Calu3 (cell line): ENCODE data around the gene LRRK1. TPM values are rescaled to one million over a fixed set of nuclear protein-coding genes. Genes with fewer than 3 reads are reported as not detected.

Experiments
- BruUV-seq: library from RNA; stranded (reverse); fragments of 400-500 nt; replicated peaks from 2 replicates; lab custom pipeline; 2021; lab: Mats Ljungman, UMichigan
- CTCF ChIA-PET: fragments of 300-600 bp; sonication (Branson Sonifier 250); formaldehyde crosslinking; loops from one replicate; lab custom pipeline; 2022; ENCODE audit warnings: antibody characterized with exemption; lab: Charles Lee
- DNase-seq: peaks from one replicate; pipeline ENCODE4 v3.0.0; 2022
- H3K27ac Mint-ChIP-seq: one replicate; pipeline ENCODE4 v1.8.0; 2022; ENCODE audit warnings: mixed read lengths; ENCODE audit not compliant: unreplicated experiment
- H3K27me3 Mint-ChIP-seq: one replicate; pipeline ENCODE4 v1.8.0; 2022; ENCODE audit warnings: mixed read lengths; ENCODE audit not compliant: unreplicated experiment
- H3K36me3 Mint-ChIP-seq: one replicate; pipeline ENCODE4 v1.8.0; 2022; ENCODE audit warnings: mild to moderate bottlenecking, moderate library complexity, mixed read lengths; ENCODE audit not compliant: insufficient read depth, unreplicated experiment
- H3K4me1 Mint-ChIP-seq: one replicate; pipeline ENCODE4 v1.8.0; 2022; ENCODE audit warnings: mild to moderate bottlenecking, low read depth, mixed read lengths; ENCODE audit not compliant: unreplicated experiment
- H3K4me3 Mint-ChIP-seq: one replicate; pipeline ENCODE4 v1.8.0; 2022; ENCODE audit warnings: mild to moderate bottlenecking, low read depth, moderate library complexity, mixed read lengths; ENCODE audit not compliant: unreplicated experiment
- H3K9me3 Mint-ChIP-seq: one replicate; pipeline ENCODE4 v1.8.0; 2022; ENCODE audit warnings: low read depth, mixed read lengths; ENCODE audit not compliant: unreplicated experiment
- intact Hi-C: fragments of 100-400 bp; cut with micrococcal nuclease; formaldehyde crosslinking; loops from one replicate; pipeline ENCODE4 v1.10.0; 2022; ENCODE audit not compliant: unreplicated experiment
- total RNA-seq: library from RNA; stranded (reverse); gene quantifications from 2 replicates; pipeline ENCODE4 v1.2.3, GENCODE V29; 2022
- TF ChIP-seq, protein P1 (sequence below): fragments of 200-600 bp; IDR thresholded peaks from one replicate; pipeline ENCODE4 v1.8.0; 2022; ENCODE audit warnings: antibody characterized with exemption; ENCODE audit not compliant: unreplicated experiment

LRRK1 gene
- total RNA-seq, 1 experiment from 2014 or later: 21.3 TPM

DNA sequence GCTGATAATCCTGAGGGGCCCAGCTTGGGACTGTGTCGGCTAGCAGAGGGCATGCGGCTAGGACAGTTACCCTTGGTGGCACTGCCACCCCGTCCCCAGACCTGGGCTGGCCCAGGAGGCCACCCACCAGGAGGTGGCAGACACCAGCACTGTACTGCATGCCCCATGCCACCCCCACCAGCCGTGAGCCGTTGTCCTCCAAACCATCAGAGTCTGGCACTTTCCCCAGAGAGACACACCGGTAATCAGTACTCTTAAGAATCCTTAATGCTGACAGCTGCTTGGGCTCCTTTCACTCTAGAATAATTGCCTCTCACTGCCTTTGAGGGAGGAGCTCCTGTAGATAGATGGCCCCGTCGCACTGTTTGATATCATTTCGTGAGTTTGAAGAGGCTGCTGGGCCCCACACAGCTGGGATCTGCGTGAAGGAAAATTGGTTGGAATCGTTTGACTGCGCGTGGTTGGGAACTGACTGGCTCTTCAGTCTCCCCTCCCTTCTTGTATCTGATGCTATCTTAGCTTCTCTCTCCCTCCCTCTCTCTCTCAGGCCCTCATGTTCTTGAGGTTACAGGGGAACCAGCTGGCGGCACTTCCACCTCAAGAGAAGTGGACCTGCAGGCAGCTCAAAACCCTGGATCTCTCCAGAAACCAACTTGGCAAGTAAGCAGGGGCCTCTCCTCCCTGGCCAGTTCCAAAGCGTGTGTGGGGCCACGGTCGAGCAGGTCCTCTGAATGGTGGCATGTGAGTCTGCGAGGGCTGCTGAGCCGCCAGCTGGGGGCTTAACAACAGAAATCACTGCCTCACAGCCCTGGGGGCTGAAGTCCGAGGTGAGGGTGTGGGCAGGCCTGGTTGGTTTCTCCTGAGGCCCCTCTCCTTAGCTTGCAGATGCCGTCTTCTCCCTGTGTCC lies 94.9 kb downstream of the LRRK1 start:
- Mint-ChIP-seq H3K27ac (no peak overlapping the region), H3K9me3 (no peaks in the 10 kb centered on the region), H3K4me1 (peaks cover 3% of the 10 kb centered on the region), H3K36me3 (peaks cover 18% of the 10 kb centered on the region), H3K4me3 (no peak overlapping the region), H3K27me3 (no peaks in the 10 kb centered on the region)
- TF ChIP-seq, protein P1, sequence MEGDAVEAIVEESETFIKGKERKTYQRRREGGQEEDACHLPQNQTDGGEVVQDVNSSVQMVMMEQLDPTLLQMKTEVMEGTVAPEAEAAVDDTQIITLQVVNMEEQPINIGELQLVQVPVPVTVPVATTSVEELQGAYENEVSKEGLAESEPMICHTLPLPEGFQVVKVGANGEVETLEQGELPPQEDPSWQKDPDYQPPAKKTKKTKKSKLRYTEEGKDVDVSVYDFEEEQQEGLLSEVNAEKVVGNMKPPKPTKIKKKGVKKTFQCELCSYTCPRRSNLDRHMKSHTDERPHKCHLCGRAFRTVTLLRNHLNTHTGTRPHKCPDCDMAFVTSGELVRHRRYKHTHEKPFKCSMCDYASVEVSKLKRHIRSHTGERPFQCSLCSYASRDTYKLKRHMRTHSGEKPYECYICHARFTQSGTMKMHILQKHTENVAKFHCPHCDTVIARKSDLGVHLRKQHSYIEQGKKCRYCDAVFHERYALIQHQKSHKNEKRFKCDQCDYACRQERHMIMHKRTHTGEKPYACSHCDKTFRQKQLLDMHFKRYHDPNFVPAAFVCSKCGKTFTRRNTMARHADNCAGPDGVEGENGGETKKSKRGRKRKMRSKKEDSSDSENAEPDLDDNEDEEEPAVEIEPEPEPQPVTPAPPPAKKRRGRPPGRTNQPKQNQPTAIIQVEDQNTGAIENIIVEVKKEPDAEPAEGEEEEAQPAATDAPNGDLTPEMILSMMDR: no peak
- CTCF ChIA-PET: interaction anchor here (0.6 to 1.1 kb wide), 3 partner anchors 65 to 244 kb away, joined by 3 read pairs; no protein-coding TSS in a partner anchor
- BruUV-seq: no TSS peak
- DNase-seq: no peak
- intact Hi-C loops: loop anchor here (10.0 kb wide), 1 partner anchor 71 kb away; no protein-coding TSS in a partner anchor

DNA sequence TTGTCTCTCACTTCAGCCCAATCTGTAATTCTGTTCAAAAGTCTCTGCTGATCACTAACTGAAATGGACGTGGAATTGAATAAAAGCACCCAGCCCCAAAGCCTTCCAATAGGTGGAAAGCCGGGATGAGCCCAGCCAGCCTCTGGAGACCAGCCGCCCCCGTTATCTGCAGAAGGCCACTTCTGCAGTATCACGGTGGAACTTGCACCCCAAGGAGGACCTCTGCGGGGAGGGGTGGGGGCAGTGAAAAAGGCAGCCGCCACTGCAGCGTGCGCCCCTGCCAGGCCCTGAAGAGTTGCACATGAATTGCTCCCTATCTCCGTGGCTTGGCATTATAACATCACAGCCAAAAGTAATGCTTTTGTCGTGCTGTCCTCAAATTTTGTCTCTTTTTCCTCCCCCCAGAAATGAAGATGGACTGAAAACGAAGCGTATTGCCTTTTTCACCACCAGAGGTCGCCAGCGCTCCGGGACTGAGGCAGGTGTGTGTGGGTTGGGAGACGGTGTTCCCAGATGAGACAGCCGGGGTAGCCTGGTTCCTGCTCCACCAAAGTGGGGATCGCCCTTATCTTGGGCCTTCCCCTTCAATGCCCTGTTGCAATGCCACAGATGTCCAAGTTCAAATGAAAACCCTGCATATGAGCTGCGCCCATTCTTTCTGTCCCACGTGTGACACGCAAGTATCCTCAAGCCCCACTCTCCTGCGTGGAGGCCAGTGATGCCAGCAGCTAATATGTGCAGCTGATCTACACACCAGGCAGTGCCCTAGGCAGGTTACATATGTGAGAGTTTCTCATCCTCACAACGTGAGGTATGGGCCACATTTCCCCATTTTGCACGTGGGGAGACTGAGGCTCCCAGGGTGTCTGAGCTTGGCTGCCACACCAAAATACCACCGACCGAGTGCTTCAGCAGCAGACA lies 96.0 kb downstream of the LRRK1 start:
- TF ChIP-seq, protein P1: peak; percentile 84
- Mint-ChIP-seq H3K36me3 (peaks cover 18% of the 10 kb centered on the region), H3K4me3 (no peak overlapping the region), H3K27me3 (no peaks in the 10 kb centered on the region), H3K9me3 (no peaks in the 10 kb centered on the region), H3K27ac (no peak overlapping the region), H3K4me1 (no peaks in the 10 kb centered on the region)
- intact Hi-C loops: loop anchor here (1.0 to 10.0 kb wide), 2 partner anchors 70 to 243 kb away; no protein-coding TSS in a partner anchor
- no TSS peak for BruUV-seq
- peak; percentile 86 for DNase-seq
- CTCF ChIA-PET: interaction anchor here (1.1 to 1.8 kb wide), 2 partner anchors 243 kb away, joined by 3 to 14 read pairs; no protein-coding TSS in a partner anchor

DNA sequence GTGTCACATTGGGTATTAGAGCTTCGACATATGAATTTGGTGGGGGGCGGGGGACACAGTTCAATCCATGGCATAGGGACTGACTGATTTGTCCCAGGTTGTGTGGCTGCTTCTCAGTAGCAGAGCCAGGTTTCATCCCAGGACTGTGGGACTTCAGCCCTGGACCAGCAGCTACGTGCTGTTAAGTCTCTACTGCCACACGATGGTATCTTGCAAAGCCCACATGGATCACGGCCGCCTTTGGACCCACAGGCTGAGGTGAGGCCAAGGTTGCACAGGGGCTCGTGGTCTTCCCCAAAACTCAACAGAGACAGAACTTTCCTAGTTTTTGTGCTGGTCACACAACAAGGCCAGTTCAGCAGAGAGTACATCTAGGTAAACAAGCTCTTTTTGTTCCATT lies 97.4 kb downstream of the LRRK1 start:
- H3K36me3 Mint-ChIP-seq: peaks cover 9% of the 10 kb centered on the region
- H3K27ac Mint-ChIP-seq: no peak overlapping the region
- intact Hi-C loops: loop anchor here (10.0 kb wide), 1 partner anchor 68 kb away; no protein-coding TSS in a partner anchor

More for the DNA sequence above, 97.4 kb downstream of the LRRK1 start:
- Mint-ChIP-seq H3K4me1 (no peaks in the 10 kb centered on the region), H3K27me3 (no peaks in the 10 kb centered on the region), H3K9me3 (no peaks in the 10 kb centered on the region), H3K4me3 (no peak overlapping the region)
- no peak for DNase-seq
- no TSS peak for BruUV-seq
- TF ChIP-seq, protein P1: no peak
- CTCF ChIA-PET: interaction anchor here (0.5 to 1.8 kb wide), 3 partner anchors 8 to 259 kb away, joined by 3 to 14 read pairs (median 6); no protein-coding TSS in a partner anchor
